ENCODE measurements around the gene SEPTIN7.

The SEPTIN7 gene

DNA sequence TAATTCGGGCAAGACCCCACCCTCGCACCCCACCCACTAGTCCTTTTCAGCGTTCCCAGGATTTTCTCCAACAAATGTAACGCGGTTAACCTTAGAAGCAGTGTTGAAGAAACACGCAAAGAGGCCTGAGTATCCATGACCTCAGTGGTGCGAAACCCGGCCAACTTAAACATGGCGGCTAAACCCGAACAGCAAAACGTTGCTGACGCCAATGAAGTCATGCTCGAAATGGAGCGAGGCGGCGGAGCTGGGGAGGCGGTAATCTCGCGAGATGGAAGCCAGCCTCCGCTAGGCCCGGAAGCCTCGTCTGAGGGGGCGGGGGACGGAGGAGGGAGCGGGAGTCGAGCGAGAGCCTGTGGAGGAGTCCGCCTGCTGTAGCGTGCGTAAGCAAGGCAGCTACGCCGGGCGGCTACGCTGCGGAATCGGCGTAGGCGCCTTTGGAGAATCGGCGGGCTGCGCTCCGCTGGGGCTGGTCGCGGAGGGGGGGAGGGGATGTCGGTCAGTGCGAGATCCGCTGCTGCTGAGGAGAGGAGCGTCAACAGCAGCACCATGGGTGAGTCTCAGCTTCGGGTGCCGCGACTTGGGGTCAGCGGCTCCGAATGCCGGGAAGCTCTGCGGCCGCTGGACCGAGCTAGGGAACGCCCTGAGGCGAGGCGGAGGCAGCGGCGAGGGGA lies at the start of gene SEPTIN7:
SEPTIN7 (plus strand) TSS at position 340 of the 674 bp plus-strand sequence; CDS start at position 493, 153 bp downstream.
- CTCF ChIA-PET, result interaction anchor here (0.6 to 2.8 kb wide), 6 partner anchors 11 to 1414 kb away, joined by 3 to 8 read pairs (median 4); no protein-coding TSS in a partner anchor

DNA sequence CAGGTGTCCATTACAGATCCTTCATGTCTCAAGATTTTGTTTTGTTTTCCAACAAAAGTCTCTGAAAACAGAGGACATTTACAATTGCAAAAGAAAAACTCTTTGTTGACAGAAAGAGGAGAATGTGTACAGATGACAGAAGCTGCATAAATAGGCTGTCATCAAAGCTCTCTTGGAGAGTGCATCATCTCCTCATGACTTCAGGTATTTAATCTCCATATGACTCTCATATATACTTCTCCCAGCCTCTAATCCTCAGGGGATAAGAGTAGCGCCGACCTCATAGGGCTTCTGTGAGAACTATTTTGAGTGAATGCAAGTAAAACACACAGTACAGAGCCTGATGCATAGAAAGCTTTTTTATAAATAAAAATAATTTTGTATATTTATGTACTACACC lies 48.1 kb upstream of the SEPTIN7 start:
- DNase-seq (ENCODE audit: extremely low spot score), result no peak
- TF ChIP-seq FOXM1 (IDR thresholded peaks at IDR 0.05; ENCODE audit: borderline replicate concordance) (no peak), LEF1 (IDR thresholded peaks at IDR 0.05; ENCODE audit: borderline replicate concordance) (no peak), FOXK2 (IDR thresholded peaks at IDR 0.05) (no peak), SUZ12 (IDR thresholded peaks at IDR 0.05) (no peak), L3MBTL2 (conservative IDR thresholded peaks at IDR 0.05) (no peak), HDGF (IDR thresholded peaks at IDR 0.05; ENCODE audit: borderline replicate concordance) (no peak), BHLHE40 (IDR thresholded peaks at IDR 0.05; ENCODE audit: borderline replicate concordance) (no peak), NFRKB (IDR thresholded peaks at IDR 0.05) (no peak), ARNT (IDR thresholded peaks at IDR 0.05) (no peak), CTBP1 (IDR thresholded peaks at IDR 0.05; ENCODE audit: borderline replicate concordance) (no peak), TARDBP (IDR thresholded peaks at IDR 0.05) (no peak), ELF4 (IDR thresholded peaks at IDR 0.05) (no peak), SP1 (IDR thresholded peaks at IDR 0.05) (no peak), FOXA1 (IDR thresholded peaks at IDR 0.05) (no peak), ZNF384 (IDR thresholded peaks at IDR 0.05) (no peak)
- TF ChIP-seq, protein P1, sequence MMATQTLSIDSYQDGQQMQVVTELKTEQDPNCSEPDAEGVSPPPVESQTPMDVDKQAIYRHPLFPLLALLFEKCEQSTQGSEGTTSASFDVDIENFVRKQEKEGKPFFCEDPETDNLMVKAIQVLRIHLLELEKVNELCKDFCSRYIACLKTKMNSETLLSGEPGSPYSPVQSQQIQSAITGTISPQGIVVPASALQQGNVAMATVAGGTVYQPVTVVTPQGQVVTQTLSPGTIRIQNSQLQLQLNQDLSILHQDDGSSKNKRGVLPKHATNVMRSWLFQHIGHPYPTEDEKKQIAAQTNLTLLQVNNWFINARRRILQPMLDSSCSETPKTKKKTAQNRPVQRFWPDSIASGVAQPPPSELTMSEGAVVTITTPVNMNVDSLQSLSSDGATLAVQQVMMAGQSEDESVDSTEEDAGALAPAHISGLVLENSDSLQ (IDR thresholded peaks at IDR 0.05), result no peak
- POLR2A ChIA-PET, result no interaction called here
- CTCF ChIA-PET, result no interaction called here

More for the DNA sequence above, at the start of gene SEPTIN7:
- POLR2A ChIA-PET, result interaction anchor here (0.6 to 3.3 kb wide), 30 partner anchors 9 to 566 kb away, joined by 3 to 15 read pairs (median 4); partner anchors contain the start of gene HERPUD2
- no peak for TF ChIP-seq TARDBP (IDR thresholded peaks at IDR 0.05)
- no peak for TF ChIP-seq SUZ12 (IDR thresholded peaks at IDR 0.05)
- no peak for TF ChIP-seq ZNF384 (IDR thresholded peaks at IDR 0.05)
- peak; percentile 49; the same call in 1 of the 2 replicates for TF ChIP-seq SP1 (IDR thresholded peaks at IDR 0.05)
- TF ChIP-seq L3MBTL2 (conservative IDR thresholded peaks at IDR 0.05), result peak; percentile 87
- TF ChIP-seq FOXA1 (IDR thresholded peaks at IDR 0.05), result no peak
- no peak for TF ChIP-seq FOXK2 (IDR thresholded peaks at IDR 0.05)
- TF ChIP-seq, protein P1 (IDR thresholded peaks at IDR 0.05), result 0 out of 2 replicates have a peak, but pooled peaks have one; percentile 24
- no peak for TF ChIP-seq CTBP1 (IDR thresholded peaks at IDR 0.05; ENCODE audit: borderline replicate concordance)
- TF ChIP-seq HDGF (IDR thresholded peaks at IDR 0.05; ENCODE audit: borderline replicate concordance), result no peak
- TF ChIP-seq BHLHE40 (IDR thresholded peaks at IDR 0.05; ENCODE audit: borderline replicate concordance), result no peak
- no peak for TF ChIP-seq FOXM1 (IDR thresholded peaks at IDR 0.05; ENCODE audit: borderline replicate concordance)
- no peak for TF ChIP-seq LEF1 (IDR thresholded peaks at IDR 0.05; ENCODE audit: borderline replicate concordance)
- TF ChIP-seq ARNT (IDR thresholded peaks at IDR 0.05), result no peak
- peak; percentile 79 for TF ChIP-seq ELF4 (IDR thresholded peaks at IDR 0.05)
- peak; percentile 91 for TF ChIP-seq NFRKB (IDR thresholded peaks at IDR 0.05)
- DNase-seq (ENCODE audit: extremely low spot score), result peak; percentile 94

DNA sequence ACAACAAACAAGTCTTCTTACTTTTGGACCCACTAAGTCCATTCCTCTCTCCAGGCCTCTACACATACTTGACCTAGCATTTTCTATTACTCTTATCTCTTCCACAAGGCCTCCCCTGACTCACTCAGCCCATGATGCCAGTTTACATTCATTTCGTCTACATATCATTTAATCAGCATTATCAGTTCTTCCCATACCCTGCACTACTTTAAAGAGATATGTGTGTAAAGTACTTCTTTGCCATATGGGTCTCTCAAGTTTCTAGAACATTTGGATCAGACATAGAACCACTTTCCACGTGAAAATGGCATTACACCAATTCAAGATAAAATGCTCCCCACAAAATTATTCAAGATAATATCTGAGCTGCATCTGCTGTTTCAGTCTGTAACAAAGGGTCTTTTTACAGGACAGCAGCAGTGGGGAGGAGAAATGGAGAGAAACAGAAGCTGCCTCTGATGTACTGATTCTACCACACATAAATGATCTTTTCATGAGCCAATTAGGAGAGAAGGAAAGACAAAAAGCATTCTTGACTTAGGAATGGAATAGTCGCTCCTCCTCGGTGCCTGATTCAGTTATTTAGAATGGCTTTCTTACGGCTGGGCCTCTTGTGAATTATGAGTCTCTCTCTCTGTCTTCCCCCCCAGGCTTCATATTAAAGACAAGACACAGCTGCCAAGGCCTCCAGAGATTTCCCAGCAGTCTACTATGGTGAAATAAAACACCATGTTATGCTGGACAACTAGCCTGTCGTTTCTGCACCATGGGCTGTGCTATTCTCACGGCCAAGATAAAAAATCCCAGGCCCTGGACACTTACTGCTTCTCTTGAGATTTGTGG lies 46.9 kb upstream of the SEPTIN7 start:
- CTCF ChIA-PET, result no interaction called here
- POLR2A ChIA-PET, result no interaction called here
- no peak for DNase-seq (ENCODE audit: extremely low spot score)
- TF ChIP-seq FOXM1 (IDR thresholded peaks at IDR 0.05; ENCODE audit: borderline replicate concordance) (no peak), ELF4 (IDR thresholded peaks at IDR 0.05) (no peak), SUZ12 (IDR thresholded peaks at IDR 0.05) (no peak), TARDBP (IDR thresholded peaks at IDR 0.05) (no peak), HDGF (IDR thresholded peaks at IDR 0.05; ENCODE audit: borderline replicate concordance) (no peak), ZNF384 (IDR thresholded peaks at IDR 0.05) (no peak), LEF1 (IDR thresholded peaks at IDR 0.05; ENCODE audit: borderline replicate concordance) (no peak), FOXK2 (IDR thresholded peaks at IDR 0.05) (no peak), FOXA1 (IDR thresholded peaks at IDR 0.05) (no peak), L3MBTL2 (conservative IDR thresholded peaks at IDR 0.05) (no peak), NFRKB (IDR thresholded peaks at IDR 0.05) (no peak), SP1 (IDR thresholded peaks at IDR 0.05) (no peak)
- TF ChIP-seq, protein P1 (IDR thresholded peaks at IDR 0.05), result no peak

DNA sequence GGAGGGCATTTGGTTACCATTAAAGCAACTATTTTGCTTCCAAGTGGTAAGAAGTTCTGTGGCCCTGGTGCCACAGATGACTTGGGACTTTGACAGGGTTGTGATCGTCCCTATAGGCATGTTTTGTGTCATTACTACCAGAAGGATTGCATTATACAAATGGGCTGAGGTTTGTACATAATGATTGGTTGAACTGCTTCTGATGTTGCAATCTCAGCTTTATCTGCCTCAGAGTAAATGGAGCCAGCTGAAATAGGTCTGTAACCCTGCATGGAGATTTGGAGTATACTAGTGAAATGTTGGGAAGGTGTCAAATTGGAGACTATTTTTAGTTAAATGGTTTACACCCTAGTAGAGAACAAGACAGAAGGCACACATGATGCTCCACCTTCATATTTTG lies 46.1 kb upstream of the SEPTIN7 start:
- no peak for TF ChIP-seq NFRKB (IDR thresholded peaks at IDR 0.05)
- TF ChIP-seq FOXK2 (IDR thresholded peaks at IDR 0.05), result no peak
- no peak for TF ChIP-seq ZNF384 (IDR thresholded peaks at IDR 0.05)
- TF ChIP-seq, protein P1 (IDR thresholded peaks at IDR 0.05), result no peak
- no peak for TF ChIP-seq TARDBP (IDR thresholded peaks at IDR 0.05)
- TF ChIP-seq ARNT (IDR thresholded peaks at IDR 0.05), result no peak
- TF ChIP-seq CTBP1 (IDR thresholded peaks at IDR 0.05; ENCODE audit: borderline replicate concordance), result no peak
- no peak for TF ChIP-seq SUZ12 (IDR thresholded peaks at IDR 0.05)
- no peak for TF ChIP-seq BHLHE40 (IDR thresholded peaks at IDR 0.05; ENCODE audit: borderline replicate concordance)
- TF ChIP-seq SP1 (IDR thresholded peaks at IDR 0.05), result no peak
- TF ChIP-seq ELF4 (IDR thresholded peaks at IDR 0.05), result no peak
- no peak for TF ChIP-seq FOXM1 (IDR thresholded peaks at IDR 0.05; ENCODE audit: borderline replicate concordance)
- ChIA-PET CTCF (no interaction called here), POLR2A (no interaction called here)
- no peak for DNase-seq (ENCODE audit: extremely low spot score)
